Large intestine (tissue), 3 donors: ENCODE data around the gene TMEM161A. TPM values are rescaled to one million over a fixed set of nuclear protein-coding genes. Genes with fewer than 3 reads are reported as not detected.
A peak's percentile ranks its signal among the peaks of the same experiment; 100 is the strongest.

ENCODE experiments used
- DNase-seq, 2 donors: peaks; one replicate each; pipeline versions ENCODE4 v3.0.0 to v3.0.0-alpha.2; 2013
- H3K27ac ChIP-seq: one replicate; pipeline ENCODE4 v1.5.1; 2013; ENCODE audit warnings: low read length
- H3K27me3 ChIP-seq: 2 replicates; pipeline ENCODE4 v1.6.1; 2013; ENCODE audit warnings: low read length; ENCODE audit not compliant: control insufficient read depth, insufficient read depth
- H3K36me3 ChIP-seq: 2 replicates; pipeline ENCODE4 v1.6.1; 2013; ENCODE audit warnings: low read length; ENCODE audit not compliant: control insufficient read depth, insufficient read depth
- H3K4me1 ChIP-seq: one replicate; pipeline ENCODE4 v1.6.1; 2013; ENCODE audit warnings: low read length; ENCODE audit not compliant: control insufficient read depth, insufficient read depth
- H3K4me3 ChIP-seq: one replicate; pipeline ENCODE4 v1.5.1; 2013; ENCODE audit warnings: low read length
- H3K9me3 ChIP-seq: one replicate; pipeline ENCODE4 v1.6.1; 2013; ENCODE audit warnings: mild to moderate bottlenecking, low read depth, low read length, moderate library complexity; ENCODE audit not compliant: control insufficient read depth
- WGBS: methylation state at CpG from one replicate; pipeline ENCODE4 v1.1.5; 2013; ENCODE audit warnings: low lambda C conversion rate; ENCODE audit not compliant: insufficient coverage; 5-methylcytosine and 5-hydroxymethylcytosine counted together
- polyA plus RNA-seq: library from polyadenylated mRNA; unstranded; fragments of 120-200 nt; gene quantifications from one replicate; pipeline ENCODE4 v1.2.1, GENCODE V29; 2013

The TMEM161A gene
- polyA plus RNA-seq, 1 donor = 29.0 TPM

DNA sequence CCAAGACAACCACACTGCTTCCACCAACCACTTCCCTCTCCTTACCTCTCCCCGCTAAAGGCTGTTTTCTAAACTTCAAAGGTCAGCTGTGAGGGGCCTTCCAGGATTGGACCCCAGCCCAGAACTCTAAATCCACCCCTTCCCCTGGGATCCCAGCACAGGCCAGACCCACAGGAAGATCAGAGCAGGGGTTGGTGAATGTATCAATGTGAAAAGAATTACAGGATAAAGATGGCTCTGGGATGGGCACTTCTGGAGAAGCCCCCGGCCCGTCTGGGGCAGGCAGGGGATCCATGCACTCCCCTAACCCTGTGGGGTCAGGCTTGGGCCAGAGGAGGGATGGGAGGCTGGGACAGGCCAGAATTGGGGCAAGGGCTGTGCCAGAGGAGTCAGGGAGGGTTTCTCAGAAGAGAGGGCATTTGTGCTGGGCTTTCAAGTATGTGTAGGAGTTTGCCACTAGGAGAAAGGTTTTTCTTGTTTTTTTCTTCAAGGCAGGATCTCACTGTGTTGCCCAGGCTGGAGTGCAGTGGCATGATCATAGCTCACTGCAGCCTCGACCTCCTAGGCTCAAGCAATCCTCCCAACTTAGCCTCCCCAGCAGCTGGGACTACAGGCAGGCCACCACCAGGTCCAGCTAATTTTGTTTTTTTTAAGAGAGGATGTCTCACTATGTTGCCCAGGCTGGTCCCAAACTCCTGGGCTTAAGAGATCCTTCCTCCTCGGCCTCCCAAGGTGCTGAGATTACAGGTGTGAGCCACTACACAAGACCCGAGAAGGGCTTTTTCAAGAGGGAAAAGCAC is 32.8 kb upstream of the TMEM161A start:
- no peaks in the 10 kb centered on the region for H3K9me3 ChIP-seq
- H3K27ac ChIP-seq = no peak overlapping the region
- no peak for DNase-seq
- H3K27me3 ChIP-seq = peaks cover 4% of the 10 kb centered on the region
- no peak overlapping the region for H3K4me3 ChIP-seq
- WGBS = no CpG with 5 or more reads among the region's 6 CpGs
- no peaks in the 10 kb centered on the region for H3K36me3 ChIP-seq
- H3K4me1 ChIP-seq = peaks cover 3% of the 10 kb centered on the region

DNA sequence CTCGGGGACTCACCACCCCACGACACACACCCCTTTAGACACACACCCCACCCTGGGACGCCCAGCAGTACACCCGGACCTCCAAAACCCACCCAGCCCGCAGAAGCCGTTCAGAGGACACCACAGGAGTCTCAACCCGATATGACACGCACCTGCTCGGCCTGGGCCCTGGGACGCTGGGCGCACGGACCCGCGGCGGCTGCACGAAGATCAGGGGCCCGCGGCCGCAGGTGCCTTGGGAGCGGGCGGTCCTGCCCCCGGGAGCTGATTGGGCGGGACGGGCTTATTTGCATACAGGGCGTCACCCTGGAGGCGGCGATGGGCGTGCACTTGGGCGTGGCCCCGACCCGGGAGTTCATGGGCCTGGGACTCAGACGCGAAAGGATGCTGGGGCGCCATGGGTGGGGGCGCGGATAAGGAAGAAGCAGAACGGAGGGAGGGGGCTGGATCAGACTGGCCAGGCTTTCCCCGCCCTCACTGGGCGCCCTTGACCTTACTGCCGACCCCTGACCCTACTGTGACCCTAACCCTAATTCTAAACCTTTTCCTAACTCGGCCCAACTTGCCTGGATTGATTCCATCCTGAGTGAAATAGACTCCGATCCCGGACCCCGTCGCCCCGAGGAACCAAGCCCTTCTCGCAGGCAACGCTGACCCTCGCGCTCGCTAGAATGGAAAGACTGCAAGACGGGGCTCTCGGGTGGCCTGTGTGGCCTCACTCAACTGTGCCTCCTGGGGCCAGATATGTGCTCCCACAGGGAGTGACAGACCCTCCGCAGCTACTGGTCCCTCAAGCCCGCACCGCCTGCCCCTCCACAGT is 32.0 kb upstream of the TMEM161A start, which contains the start of gene MEF2B:
Gene MEF2B, minus strand, starts transcription at position 211 of the 820 bp plus-strand sequence. CDS start 19,528 bp downstream, outside the sequence.
- no peaks in the 10 kb centered on the region for H3K36me3 ChIP-seq
- peak within 1 kb of the TSS; percentile 10 for H3K4me3 ChIP-seq
- peaks cover 3% of the 10 kb centered on the region for H3K4me1 ChIP-seq
- no peak within 1 kb of the TSS for H3K27ac ChIP-seq
- peak; percentile 65 to 77 for DNase-seq
- WGBS = no CpG with 5 or more reads among the region's 56 CpGs
- no peaks in the 10 kb centered on the region for H3K9me3 ChIP-seq
- H3K27me3 ChIP-seq = peaks cover 4% of the 10 kb centered on the region

DNA sequence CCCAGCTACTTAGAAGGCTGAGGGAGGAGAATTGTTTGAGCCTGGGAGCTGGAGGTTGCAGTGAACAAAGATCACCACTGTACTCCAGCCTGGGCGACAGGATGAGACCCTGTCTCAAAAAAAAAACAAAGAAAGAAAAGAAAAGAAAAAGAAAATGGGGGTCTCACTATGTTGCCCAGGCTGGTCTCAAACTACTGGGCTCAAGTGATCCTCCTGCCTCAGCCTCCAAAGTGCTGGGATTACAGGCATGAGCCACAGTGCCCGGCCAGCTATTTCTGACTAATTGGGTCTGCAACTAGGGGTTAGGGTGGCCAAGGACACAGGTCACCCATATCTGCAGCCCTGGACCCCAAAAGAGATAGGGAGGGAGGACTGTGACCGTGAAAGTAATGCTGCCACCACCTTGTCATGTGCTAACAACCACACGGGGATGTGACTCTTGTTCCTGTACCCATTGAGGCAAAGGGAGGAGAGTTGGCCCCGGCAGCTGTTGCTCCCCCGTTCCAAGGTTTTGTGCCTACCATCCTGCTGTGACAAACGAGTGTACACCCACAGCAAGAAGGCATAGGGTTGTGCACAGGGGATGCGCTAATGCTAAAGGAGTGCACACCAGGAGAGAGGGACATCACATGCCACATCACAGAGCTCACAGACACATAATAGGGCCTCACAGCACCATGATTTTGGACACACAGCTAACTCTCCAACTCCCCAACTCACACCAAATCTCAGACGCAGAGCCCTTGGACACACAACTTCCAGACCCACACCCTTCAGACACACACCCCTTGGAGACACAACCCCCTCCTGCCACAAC is 31.2 kb upstream of the TMEM161A start:
- Histone ChIP-seq H3K4me3 (no peak overlapping the region), H3K36me3 (no peaks in the 10 kb centered on the region), H3K9me3 (no peaks in the 10 kb centered on the region), H3K4me1 (peaks cover 3% of the 10 kb centered on the region), H3K27me3 (peaks cover 4% of the 10 kb centered on the region), H3K27ac (no peak overlapping the region)
- no CpG with 5 or more reads among the region's 9 CpGs for WGBS
- no peak for DNase-seq

GRCh38 chr19:19167612-19168011 is 29.3 kb upstream of the TMEM161A start:
- DNase-seq = no peak
- H3K36me3 ChIP-seq = no peaks in the 10 kb centered on the region

GRCh38 chr19:19165396-19165795 is 27.1 kb upstream of the TMEM161A start:
- no peak for DNase-seq
- H3K4me1 ChIP-seq = peaks cover 3% of the 10 kb centered on the region
- no CpG with 5 or more reads among the region's 1 CpG for WGBS
- H3K27me3 ChIP-seq = peaks cover 4% of the 10 kb centered on the region
- peaks cover 3% of the 10 kb centered on the region for H3K9me3 ChIP-seq
- H3K36me3 ChIP-seq = no peaks in the 10 kb centered on the region
- H3K4me3 ChIP-seq = no peak overlapping the region
- no peak overlapping the region for H3K27ac ChIP-seq

More at GRCh38 chr19:19167612-19168011, 29.3 kb upstream of the TMEM161A start:
- Histone ChIP-seq H3K27ac (no peak overlapping the region), H3K4me3 (no peak overlapping the region), H3K4me1 (peaks cover 3% of the 10 kb centered on the region), H3K9me3 (no peaks in the 10 kb centered on the region), H3K27me3 (peaks cover 4% of the 10 kb centered on the region)
- WGBS = no CpG with 5 or more reads among the region's 3 CpGs

GRCh38 chr19:19162495-19162894 is 24.2 kb upstream of the TMEM161A start:
- no peaks in the 10 kb centered on the region for H3K4me1 ChIP-seq
- 100% methylated on average over 3 of the region's 7 CpGs for WGBS
- no peak overlapping the region for H3K27ac ChIP-seq
- H3K27me3 ChIP-seq = no peaks in the 10 kb centered on the region
- H3K4me3 ChIP-seq = no peak overlapping the region
- H3K36me3 ChIP-seq = no peaks in the 10 kb centered on the region
- DNase-seq = no peak
- H3K9me3 ChIP-seq = peaks cover 3% of the 10 kb centered on the region

- Histone ChIP-seq H3K4me3 (no peak overlapping the region), H3K27me3 (no peaks in the 10 kb centered on the region), H3K9me3 (peaks cover 3% of the 10 kb centered on the region), H3K27ac (no peak overlapping the region), H3K4me1 (no peaks in the 10 kb centered on the region), H3K36me3 (peaks cover 8% of the 10 kb centered on the region)
- no CpG with 5 or more reads among the region's 26 CpGs for WGBS
- no peak for DNase-seq
These were observed 22.3 kb upstream of the TMEM161A start for GRCh38 chr19:19160461-19161035.

- no peak overlapping the region for H3K4me3 ChIP-seq
- DNase-seq = no peak
- peaks cover 3% of the 10 kb centered on the region for H3K9me3 ChIP-seq
- H3K4me1 ChIP-seq = no peaks in the 10 kb centered on the region
- WGBS = no CpG with 5 or more reads among the region's 4 CpGs
- no peak overlapping the region for H3K27ac ChIP-seq
- H3K27me3 ChIP-seq = no peaks in the 10 kb centered on the region
- H3K36me3 ChIP-seq = peaks cover 11% of the 10 kb centered on the region
These were observed 21.3 kb upstream of the TMEM161A start for GRCh38 chr19:19159534-19159933.

DNA sequence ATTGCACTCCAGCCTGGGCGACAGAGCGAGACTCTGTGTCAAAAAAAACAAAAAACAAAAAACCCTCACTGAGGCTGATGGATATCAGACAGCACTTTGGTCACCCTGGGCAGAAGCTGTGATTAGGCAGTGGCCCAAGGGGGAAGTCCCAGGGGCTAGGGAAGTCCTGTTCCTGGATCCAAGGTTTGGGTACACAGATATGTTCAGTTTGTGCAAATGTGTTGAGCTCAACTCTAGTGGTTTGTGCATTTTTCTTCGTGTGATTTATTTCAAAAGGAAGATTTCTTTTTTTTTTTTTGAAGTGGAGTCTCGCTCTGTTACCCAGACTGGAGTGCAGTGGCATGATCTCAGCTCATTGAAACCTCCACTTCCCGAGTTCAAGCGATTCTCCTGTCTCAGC is 19.5 kb upstream of the TMEM161A start:
- Histone ChIP-seq H3K9me3 (peaks cover 3% of the 10 kb centered on the region), H3K4me1 (no peaks in the 10 kb centered on the region), H3K36me3 (peaks cover 11% of the 10 kb centered on the region), H3K27me3 (no peaks in the 10 kb centered on the region), H3K4me3 (no peak overlapping the region), H3K27ac (no peak overlapping the region)
- no CpG with 5 or more reads among the region's 6 CpGs for WGBS
- DNase-seq = no peak
